NCI-H128 (cell line): ENCODE measurements around the gene MGMT.

ENCODE experiments used
- DNase-seq: peaks from one replicate; lab custom pipeline; 2025; ENCODE audit not compliant: unreplicated experiment; lab: John Stamatoyannopoulos, UW

MGMT gene

DNA sequence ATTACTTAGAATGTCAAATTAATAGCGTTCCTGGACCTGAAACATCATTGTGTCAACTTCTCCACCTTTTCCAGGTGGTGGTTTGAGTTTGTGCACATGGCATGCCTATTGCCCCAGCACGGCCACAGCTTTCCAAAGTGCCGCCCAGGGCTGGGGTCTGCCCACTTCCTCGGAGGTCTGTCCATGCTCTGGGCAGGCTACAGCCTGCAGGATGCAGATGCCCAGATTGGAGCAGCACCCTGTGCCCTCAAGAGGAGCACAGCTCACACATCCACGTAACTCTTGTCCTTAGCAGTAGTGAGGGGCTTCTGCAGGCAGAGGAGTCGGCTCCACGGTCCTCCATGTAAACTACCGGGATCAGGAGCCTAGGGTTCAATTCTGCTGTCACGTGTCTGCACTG, 258.4 kb downstream of the MGMT start:
- no peak for DNase-seq

DNA sequence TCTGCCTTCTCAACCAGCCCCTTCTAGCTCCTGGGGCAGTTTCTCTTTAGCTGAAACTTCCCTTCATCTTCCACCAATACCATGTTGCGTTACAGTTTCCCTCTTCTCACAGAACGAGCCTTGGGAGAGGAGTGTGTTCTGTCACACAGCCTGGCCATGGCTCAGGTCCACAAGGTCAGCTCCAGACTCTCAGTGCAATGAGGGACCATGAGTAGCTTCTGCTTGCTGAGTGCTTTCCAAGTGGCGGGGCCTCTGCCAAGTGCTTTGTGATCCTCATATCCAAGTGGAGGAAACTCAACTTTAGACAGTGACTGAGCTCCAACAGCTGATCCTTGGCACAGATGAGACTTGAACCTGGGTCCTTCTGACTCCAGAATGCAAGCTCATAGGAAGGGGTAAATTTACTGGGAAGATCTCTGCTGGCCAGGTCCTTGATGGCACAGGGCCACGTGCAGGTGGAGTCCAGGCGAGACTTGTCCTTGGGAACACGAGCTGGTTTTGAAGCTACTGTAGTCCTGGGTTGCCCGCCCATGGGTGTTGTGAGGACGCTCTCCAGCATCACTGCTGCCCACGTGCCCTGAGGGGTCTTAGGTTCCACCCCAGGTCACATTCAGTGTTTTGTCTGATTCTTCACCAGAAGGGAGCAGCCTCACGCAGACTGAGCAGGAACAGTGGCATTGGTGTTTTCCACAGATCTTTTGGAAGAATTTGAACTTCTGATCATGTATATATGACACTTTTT, 259.0 kb downstream of the MGMT start:
- DNase-seq, result no peak

DNA sequence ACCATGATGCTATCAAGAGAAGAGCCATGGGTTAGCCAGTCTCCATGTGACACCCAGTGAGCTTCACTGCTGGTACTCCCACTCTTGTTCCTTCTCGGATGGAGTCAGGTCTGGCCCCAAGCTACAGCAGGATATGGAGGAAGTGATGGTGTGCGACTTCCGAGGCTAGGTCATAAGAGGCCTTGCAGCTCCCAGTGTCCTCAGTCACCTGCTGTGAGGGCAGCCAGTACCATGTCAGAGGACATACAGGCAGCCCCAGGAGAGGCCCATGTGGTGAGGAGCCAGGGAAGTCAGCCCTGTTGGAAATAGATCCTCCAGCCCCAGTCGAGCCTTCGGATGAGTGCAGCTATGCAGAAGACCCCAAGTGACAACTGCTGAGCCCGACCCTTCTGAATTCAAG, 260.0 kb downstream of the MGMT start:
- DNase-seq, result no peak

DNA sequence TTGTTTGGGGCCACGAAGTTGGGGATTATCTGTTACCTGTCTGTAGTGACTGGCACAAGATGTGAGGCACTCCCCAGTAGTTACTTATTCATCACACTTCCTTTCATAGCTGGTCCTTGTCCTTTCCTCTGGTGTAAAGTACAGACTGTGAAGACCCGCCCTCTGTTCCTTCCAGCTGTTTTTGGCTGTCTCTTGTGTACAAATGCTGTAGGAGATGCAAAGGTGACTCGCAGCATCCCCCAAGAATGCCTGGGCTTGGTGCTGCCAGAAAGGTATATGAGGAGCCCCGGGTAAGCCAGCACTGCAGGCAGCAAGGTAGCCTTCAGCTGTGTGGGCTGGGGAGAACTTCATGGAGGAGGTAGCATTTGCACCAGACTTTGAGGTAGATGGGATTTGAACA, 260.5 kb downstream of the MGMT start:
- no peak for DNase-seq

DNA sequence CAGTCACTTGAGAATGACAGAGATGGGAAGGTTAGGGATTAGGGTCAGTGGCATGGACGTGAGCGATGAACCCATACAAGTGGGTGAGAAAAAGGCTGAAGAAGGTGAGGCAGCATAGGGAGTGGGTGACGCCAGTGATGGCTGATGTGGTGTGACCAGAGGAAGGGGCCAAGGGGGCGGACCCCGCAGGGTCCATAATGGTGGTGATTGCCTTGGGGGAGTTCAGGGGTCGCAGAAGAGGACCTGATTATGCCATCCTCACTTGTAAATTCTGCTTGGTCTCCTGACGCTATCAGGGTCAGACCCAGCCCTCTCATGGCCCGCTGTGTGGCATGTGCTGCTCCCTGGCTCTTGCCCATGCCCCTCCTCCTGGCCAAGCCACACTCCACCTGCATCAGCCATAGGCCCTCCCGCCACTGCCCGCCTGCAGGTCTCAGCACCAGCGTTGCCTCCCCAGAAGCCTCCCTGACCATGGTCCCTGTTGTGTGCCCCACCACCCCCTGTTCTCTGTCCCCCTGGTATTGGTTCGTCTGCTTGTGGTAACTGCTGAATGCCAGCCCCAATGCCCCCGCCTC, 261.3 kb downstream of the MGMT start:
- DNase-seq, result no peak

DNA sequence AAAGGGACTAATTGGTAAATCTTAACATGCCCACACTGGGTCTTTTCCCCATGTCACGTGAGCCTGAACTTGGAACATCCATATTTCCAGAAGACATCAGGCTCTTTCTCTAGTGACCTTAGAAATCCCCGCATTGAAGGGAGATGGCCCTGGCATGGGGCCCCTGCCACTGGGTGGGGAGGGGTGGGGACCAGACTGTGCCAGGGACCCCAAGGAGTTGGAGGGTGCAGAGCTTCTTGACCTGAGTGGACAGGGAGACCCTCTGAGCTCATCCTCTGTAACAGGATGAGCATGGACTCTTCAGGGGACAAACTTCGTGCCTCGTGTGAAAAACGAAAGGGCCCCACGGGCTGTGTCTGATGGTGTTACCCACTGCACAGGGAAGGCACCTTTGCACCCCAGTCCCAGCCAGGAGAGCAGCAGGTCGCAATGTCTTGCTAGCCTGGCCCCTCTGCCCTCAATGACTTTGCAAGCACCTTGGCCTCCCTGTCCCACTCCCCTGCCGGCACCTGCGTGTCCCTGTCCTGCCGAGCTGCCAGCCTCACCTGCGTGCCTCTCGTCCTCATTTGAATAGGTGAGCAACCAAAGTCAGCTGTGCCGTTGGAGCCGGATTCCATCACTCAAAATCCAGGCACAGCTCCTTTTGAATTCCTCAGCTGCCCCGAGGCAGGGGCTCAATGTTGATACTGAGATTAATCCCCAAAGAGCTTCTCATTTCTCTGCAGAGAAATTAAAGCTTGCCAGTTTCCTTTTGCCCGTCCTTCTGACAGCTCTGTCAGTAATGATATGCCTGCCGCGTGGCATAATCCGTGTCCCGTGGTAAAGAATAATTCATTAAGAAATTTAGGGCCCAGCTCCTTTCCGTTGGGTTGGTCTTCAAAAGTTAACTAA, 262.1 kb downstream of the MGMT start:
- no peak for DNase-seq

DNA sequence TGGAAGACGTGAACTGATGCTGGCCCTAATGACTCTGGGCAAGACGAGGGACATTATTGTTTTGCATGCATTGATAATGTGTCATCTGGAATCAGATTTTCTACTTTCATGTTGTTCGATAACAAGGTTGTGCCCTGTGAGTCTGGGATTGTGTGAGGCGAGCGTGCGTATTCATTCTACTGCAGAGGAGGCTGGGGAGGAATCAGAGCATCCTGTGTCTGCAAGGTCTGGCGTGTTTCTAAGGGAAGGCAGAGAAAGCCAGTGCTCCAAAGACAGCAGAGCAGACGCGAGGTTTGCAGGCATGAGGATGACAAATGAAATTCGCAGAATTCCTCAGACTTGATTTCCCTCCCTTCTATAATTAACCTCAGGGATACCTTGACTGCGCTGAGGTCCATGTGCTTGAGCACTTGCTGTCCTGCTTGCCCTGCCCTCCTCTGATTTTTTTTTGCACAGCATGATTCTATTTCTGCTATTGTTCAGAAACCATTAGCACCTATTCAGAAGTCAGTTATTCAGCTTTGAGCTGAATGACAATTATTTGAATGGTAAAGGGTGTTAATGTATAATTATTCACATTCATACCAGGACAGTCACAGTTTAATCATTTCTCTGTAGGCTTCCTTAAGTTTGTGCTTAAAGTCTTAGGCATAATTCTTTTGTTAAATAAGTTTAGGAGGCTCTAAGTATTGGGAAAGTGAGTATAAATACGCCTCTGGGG, 263.4 kb downstream of the MGMT start:
- DNase-seq, result no peak

DNA sequence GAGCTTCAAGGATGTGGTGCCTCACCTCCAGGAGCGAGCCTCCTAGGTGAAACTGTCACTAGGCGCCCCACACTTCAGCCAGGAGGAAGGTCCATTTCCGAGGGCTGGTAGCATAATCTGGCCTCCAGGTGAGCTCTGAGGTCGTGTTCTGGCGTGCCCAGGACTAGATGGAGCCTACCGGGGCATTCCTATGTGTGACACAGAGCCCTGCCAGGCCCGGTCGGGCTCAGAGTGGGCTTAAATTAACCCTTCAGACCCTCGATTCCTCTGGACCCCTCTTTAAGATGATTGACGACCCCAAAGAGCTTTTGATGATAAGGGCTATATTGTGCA, 263.9 kb downstream of the MGMT start:
- DNase-seq, result no peak

DNA sequence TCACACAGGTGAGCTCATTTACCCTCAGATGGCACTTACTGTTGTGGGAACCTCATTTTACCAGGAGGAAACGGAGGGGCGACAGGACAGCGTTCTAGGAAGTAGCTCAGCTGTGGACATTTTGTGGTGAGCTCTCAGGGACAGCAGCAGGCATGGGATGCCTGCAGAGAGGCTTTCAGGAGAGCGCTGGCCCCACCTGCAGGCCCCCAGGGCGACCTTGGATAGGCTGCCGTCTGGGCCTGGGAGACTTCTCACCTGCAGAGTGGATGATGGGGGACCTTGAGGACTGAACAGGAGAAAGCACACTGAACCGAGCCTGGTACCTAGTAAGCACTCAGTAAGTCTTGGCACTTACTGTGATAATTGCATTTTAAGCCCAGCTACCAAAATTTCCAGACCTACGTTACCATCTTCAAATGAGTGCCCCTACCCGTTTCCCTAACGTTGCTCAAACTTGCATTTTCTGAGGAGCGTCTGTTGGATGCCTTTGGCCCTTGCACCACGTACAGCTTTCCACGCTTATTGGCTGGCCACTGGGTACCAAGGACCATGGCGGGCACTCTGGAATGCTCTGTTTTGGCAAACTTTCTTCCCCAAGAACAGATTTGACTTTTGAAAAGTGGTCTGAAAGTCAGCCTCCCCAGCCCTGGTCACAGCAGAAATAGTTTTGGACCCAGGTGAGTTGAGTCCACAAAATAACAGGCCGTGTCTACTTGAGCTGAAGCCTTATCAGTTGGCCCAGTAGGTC, 273.7 kb downstream of the MGMT start:
- no peak for DNase-seq

DNA sequence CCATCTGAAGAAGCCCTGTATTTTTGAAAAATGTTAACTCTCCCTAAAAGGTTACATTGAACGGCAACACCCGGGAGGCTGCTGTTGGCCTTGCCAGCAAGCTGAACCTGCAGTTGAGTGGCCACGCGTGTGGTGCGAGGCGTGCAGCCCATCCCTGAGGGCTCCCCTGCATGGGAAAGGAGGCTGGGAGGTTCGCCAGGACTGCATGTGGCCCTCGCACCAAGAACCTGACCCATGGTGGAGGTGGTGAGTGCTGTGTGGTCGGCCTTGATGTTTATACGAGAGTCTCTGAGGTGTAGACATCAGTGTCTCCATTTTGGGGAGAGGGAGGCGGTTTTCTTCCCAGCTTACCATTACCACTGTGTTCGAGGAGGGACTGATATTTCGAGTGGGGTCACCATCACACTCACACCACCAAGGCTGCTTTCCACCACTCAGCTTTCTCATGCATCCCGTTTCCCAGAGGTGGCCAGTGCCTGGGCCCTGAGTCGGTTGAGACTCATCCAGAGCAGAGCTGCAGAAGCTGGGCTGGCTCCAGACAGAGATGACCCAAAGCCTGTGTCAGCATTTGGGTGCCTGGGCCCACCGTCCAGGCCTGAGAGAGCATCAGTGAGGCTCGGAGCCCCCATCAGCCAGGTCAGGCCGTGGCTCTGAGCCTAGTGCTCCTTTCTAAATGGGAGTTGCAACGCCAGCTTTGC, 274.4 kb downstream of the MGMT start:
- no peak for DNase-seq

DNA sequence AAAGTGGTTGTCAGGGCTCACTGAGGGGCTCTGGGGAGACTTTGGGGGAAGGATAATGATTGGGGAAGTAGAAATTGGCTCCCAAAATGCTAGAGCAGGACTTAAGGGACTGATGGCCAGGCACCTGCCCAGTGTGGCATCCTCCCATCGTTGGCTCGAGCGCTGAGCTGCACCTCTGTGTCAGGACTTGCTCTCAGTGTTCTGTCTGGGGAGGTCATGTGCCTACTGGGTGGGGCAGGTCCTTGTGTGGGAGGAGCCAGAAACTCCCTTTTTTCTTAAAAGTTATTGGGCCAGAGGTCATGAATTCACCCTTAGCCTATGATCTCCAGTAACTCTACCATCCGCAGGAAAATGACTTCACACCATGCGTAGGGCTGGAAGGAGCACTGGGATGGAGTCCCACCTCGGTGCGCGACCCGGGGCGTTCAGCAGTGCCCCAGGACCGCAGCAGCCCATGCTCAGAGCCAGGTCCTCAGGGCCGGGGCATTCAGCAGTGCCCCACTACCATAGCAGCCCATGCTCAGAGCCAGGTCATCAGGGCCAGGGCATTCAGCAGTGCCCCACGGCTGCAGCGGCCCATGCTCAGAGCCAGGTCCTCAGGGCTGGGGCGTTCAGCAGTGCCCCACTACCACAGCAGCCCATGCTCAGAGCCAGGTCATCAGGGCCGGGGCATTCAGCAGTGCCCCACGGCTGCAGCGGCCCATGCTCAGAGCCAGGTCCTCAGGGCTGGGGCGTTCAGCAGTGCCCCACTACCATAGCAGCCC, 275.1 kb downstream of the MGMT start:
- no peak for DNase-seq

DNA sequence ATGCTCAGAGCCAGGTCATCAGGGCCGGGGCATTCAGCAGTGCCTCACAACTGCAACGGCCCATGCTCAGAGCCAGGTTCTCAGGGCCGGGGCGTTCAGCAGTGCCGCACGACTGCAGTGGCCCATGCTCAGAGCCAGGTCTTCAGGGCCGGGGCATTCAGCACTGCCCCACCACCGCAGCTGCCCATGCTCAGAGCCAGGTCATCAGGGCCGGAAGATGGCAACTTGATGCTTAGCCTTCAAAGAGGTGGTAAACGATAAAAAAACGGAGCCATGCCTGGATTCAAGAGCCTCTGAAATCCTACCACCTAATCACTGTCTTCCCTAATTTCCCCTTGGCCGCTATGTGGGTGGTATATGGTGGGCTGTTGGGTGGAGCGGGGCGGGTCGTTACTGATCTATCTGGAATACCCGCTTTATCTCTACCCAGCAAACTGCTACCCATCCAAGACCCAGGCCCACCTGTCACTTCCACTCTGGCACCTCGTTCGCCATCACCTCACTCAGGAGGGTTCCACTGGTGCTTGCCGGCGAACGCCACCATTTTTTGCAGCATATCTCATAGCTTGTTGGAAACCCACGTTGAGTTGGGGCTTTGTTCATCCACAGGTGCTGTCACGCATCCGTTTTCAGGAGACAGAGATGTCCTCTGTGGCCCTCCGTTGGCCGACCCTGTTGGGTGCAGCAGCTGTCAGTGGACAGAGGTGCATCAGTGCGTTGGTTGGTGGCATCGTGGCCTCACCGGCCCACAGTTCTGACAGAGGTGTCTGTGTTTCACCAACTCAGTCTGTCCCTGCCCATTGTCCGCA, 275.9 kb downstream of the MGMT start:
- DNase-seq, result no peak

DNA sequence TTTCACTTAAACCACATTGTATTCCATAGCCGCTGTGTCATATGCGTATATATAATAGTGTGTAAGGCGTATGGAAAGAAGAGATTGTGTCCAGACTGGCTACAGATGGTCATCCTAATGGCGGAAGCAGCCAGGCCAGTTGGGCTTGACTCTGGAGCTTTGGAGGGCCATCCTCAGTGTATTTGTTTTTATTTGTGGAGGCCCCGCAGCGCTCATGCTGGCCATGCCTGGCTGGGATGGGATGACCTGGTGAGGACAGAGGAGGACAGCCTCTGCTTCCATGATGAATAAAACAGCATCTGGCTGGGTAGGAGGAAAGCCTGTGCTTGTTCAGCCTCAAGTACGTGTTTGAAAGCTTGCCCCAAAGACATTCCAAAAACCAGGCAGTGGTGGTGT, 276.7 kb downstream of the MGMT start:
- DNase-seq, result no peak

DNA sequence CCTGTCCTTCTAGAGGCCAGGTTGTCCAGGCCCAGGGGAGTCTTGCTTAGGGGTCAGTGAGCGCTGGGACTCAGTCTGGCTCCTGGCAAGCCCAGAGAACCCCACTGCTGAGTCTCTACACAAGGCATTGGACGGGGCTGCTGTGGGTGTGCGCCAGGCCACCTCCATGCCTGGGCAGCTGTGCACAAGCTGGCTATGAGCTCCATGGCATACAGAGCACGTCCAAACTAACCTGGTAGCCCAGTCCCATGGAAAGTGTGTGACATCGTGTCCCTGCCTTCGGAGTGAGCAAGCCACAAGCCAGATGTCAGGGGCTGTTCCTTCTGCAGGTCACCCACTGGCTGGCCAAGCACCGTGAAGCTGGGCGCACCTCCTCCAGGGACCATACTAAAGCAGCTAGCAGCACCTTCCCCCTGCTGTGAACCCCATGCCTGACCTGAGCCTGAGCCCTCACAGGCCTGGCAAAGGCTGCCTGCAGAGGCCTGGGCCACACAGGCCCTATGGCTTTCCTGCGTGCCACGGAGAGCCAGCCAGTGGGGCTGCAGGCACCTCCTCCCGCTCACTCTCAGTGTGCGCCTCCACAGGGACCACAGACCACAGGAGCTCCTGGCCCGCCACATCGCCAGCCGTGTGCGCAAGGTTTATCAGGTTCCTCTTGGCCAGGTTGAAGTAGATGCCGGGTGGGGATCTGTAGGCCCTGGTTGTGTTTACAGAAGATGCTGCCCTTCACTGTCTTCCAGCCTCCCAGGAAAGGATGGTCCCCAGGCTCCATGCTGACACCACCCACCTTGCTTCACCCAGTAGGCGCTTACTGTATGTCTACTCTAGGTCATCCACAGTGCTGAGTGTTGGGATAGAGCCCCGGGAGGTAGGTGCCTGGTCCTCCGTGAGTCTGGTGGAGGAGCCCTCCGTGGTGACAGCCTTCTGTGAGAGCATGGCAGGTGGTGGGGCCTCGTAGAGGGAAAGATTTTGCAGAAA, 277.4 kb downstream of the MGMT start:
- DNase-seq, result no peak

DNA sequence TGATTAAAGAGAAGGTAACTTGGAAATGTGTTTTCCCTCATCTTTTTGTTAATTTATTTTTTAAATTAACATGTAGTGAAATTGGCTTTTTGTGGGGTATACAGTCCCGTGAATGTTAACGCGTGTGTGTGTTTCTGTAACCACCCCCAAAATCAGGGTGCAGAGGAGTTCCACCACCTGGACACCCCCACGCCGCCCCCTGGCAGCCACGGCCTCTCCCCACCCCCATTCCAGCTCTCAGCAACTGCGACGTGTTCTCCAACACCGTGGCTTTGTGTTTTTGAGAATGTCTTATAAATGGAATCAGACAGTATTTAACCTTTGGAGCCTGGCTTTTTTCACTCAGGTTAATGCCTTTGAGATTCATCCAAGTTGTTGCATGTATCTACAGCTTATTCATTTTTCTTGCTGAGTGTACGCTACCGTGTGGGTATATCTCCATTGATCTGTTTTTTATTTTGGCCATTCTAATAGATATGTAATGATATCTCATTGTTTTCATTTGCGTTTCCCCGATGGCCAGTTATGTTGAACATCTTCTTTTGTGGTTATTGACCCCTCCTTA, 278.2 kb downstream of the MGMT start:
- no peak for DNase-seq

DNA sequence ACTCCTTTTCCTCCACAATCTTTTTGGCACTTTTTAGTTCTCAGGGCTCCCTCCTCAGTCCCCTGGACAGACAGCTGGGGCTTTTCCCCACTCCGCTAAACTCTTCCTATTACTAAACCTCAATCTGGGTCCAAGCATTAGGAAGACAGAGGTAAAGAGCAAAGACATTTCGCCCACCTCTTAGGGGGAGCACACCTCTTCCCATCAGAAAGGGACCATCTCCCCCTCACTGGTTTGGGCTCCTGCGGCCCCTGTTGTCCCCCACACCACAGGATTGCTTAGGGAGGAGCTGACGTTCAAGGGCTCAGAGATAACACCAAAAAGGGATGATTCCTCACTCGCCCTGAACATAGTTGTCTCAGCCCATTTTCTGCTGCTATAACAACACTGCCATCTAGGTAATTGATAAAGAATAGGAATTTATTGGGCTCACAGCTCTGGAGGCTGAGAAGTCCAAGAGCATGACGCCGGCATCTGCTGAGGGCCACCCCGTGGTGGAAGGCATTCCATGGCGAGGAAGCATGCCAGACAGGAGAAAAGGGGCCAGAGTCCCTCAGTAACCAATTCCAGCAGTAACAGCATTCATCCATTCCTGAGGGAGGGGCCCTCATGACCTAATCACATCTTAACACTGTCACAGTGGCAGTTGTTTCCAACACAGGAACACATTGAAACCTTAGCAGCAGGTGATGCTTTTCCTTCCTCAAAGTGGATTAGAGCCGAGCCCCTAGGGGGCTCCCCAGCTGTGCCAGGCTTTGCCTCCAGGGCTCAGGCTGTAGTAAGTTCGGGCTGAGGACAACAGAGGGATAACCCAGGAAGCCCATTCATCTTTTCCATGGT, 287.4 kb downstream of the MGMT start:
- no peak for DNase-seq
